Ascending aorta (tissue), 2 donors: Measurements from ENCODE around the gene SSB. TPM values are rescaled to one million over a fixed set of nuclear protein-coding genes. Genes with fewer than 3 reads are reported as not detected.

Experiments used
- DNase-seq, 2 donors: peaks; one replicate each; pipeline ENCODE4 v3.0.0-alpha.2; 2019; ENCODE audit warnings: low spot score in 2 of 2
- H3K27ac ChIP-seq, 2 donors: fragments of 200-600 bp; sonication (generic); one replicate each; pipeline ENCODE4 v1.5.1; 2016 to 2017; ENCODE audit warnings: mild to moderate bottlenecking in 1 of 2
- H3K27me3 ChIP-seq: fragments of 200-600 bp; sonication (generic); one replicate; pipeline ENCODE4 v1.5.1; 2017
- H3K36me3 ChIP-seq, 2 donors: fragments of 200-600 bp; sonication (generic); one replicate each; pipeline ENCODE4 v1.5.1; 2016
- H3K4me1 ChIP-seq, 2 donors: fragments of 200-600 bp; sonication (generic); one replicate each; pipeline ENCODE4 v1.5.1; 2016 to 2017; ENCODE audit warnings: mild to moderate bottlenecking in 1 of 2
- H3K4me3 ChIP-seq, 2 donors: fragments of 200-600 bp; sonication (generic); one replicate each; pipeline ENCODE4 v1.5.1; 2016 to 2017; ENCODE audit warnings: mild to moderate bottlenecking in 1 of 2
- H3K9me3 ChIP-seq, 2 donors: fragments of 200-600 bp; sonication (generic); one replicate each; pipeline ENCODE4 v1.5.1; 2016
- CTCF ChIP-seq, 3 experiments: fragments of 200-600 bp in 2 of 3; fragments of 450-650 bp in 1 of 3; sonication (generic) in 2 of 3; IDR thresholded peaks; one replicate each; pipeline ENCODE4 v1.5.1; 2016 to 2019; ENCODE audit warnings: antibody characterized with exemption in 3 of 3, mild to moderate bottlenecking in 1 of 3, moderate library complexity in 1 of 3
- intact Hi-C: fragments of 100-400 bp; cut with DNase I; formaldehyde crosslinking; loops from one replicate; pipeline ENCODE4 v1.15.1; 2023
- total RNA-seq: library from RNA; depleted of rRNA; stranded (reverse); fragments of >200 nt; gene quantifications from one replicate; pipeline ENCODE4 v1.1.0, GENCODE V29; 2016

The SSB gene
- total RNA-seq, 1 donor from 2014 or later: 42.6 TPM

DNA sequence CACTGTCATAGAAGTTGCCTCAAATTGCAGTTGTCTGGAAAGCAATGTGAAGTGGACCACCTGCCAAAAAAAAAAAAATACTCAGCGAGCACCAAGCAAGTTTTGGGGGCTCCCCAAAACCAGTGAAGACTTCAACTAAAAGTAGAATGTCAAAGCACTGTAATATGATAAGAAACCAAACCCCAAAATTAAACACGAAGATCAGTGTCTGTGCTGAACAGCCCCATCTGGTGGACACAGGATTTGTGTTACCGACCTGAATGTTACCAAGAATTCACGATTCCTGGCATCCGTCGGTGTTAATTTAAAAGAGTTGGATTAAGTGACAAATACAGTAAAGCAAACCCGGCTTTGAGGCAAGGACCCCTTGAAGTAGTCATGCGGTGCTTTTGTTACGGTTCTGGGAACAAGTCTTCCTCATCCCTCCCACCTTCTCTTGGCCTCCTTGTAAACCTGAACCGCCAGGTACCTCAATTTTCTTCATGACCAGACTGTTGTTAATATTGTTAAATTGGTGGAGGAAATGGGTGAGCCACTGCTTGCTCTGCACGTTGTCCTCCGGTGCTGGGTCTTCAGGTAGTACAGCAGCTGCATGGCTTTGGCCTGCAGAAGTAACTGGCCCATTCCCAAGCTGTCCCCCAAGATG is 31.3 kb upstream of the SSB start:
- no peak overlapping the region for H3K4me3 ChIP-seq
- H3K36me3 ChIP-seq: no peaks in the 10 kb centered on the region
- no peaks in the 10 kb centered on the region for H3K4me1 ChIP-seq
- DNase-seq: peak in 1 of 2 donors; percentile 70
- intact Hi-C loops: no loop called here
- TF ChIP-seq CTCF (IDR thresholded peaks at IDR 0.05): peak; percentile 44 to 70 (median 55)
- no peak overlapping the region for H3K27ac ChIP-seq
- H3K9me3 ChIP-seq: no peaks in the 10 kb centered on the region
- H3K27me3 ChIP-seq: no peaks in the 10 kb centered on the region

GRCh38 chr2:169768262-169768995 is 30.2 kb upstream of the SSB start:
- H3K4me3 ChIP-seq: peak overlapping the region; percentile 43 to 51
- no peak for DNase-seq
- no peak overlapping the region for H3K27ac ChIP-seq
- H3K36me3 ChIP-seq: no peaks in the 10 kb centered on the region
- H3K9me3 ChIP-seq: no peaks in the 10 kb centered on the region
- no peaks in the 10 kb centered on the region for H3K4me1 ChIP-seq
- no peak for TF ChIP-seq CTCF (IDR thresholded peaks at IDR 0.05)
- H3K27me3 ChIP-seq: no peaks in the 10 kb centered on the region
- intact Hi-C loops: no loop called here

- intact Hi-C loops: no loop called here
- H3K27me3 ChIP-seq: no peaks in the 10 kb centered on the region
- no peaks in the 10 kb centered on the region for H3K9me3 ChIP-seq
- no peak for DNase-seq
- no peaks in the 10 kb centered on the region for H3K4me1 ChIP-seq
- H3K4me3 ChIP-seq: no peak overlapping the region
- H3K36me3 ChIP-seq: no peaks in the 10 kb centered on the region
- TF ChIP-seq CTCF (IDR thresholded peaks at IDR 0.05): no peak
- H3K27ac ChIP-seq: no peak overlapping the region
These were observed 27.6 kb upstream of the SSB start for GRCh38 chr2:169771021-169771420.

DNA sequence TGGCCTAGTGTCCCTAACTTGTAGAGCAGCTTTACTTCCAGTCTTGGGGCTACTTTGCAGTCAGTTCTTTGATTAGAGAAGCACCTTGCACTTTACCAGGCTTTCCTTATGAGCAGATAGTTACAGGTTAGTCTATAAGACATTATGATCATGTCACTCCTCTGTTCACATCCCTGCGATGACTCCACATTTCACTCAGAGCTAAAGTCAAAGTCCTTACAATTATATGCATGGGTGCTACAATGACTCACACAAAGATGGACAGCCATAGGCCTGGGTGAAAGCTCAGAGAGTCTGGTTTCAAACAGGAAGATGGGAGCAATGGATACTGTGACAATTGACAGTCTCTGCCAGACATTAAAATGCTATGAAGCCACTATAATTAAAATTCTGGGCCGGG is 27.1 kb upstream of the SSB start:
- Histone ChIP-seq H3K36me3 (no peaks in the 10 kb centered on the region), H3K27ac (no peak overlapping the region), H3K9me3 (no peaks in the 10 kb centered on the region), H3K27me3 (no peaks in the 10 kb centered on the region), H3K4me1 (no peaks in the 10 kb centered on the region), H3K4me3 (no peak overlapping the region)
- intact Hi-C loops: no loop called here
- no peak for DNase-seq
- TF ChIP-seq CTCF (IDR thresholded peaks at IDR 0.05): no peak

DNA sequence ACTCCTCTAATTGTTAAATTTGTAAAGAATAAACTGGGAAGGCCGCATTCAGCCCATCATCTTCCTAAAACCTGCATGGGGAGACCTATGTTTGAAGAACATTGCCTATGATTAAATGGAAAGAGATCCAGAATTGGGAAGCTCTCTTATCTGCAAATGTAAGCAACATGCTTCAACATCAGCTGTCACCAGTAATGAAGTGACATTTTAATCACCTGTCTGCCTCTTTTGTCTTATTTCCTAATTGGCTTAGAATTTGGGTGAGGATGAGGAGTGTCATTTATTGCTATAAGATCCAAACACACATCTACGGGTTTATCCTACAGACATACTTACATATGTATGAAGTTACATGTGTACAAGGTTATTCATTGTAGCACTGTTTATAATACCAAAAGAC is 26.0 kb upstream of the SSB start:
- TF ChIP-seq CTCF (IDR thresholded peaks at IDR 0.05): no peak
- Histone ChIP-seq H3K4me1 (no peaks in the 10 kb centered on the region), H3K9me3 (no peaks in the 10 kb centered on the region), H3K4me3 (no peak overlapping the region), H3K27ac (no peak overlapping the region), H3K27me3 (no peaks in the 10 kb centered on the region), H3K36me3 (no peaks in the 10 kb centered on the region)
- no peak for DNase-seq
- intact Hi-C loops: no loop called here
